SU-DHL-6 (cell line): ENCODE data around the gene CDK18.

ENCODE experiments used
- H2AFZ ChIP-seq: fragments of 200-600 bp; sonication (generic); 2 replicates; pipeline ENCODE4 v1.6.1; 2014; ENCODE audit warnings: low read depth, mild to moderate bottlenecking, moderate library complexity, mixed read lengths, antibody characterized with exemption, low read length; ENCODE audit not compliant: severe bottlenecking
- H3F3A ChIP-seq: fragments of 200-600 bp; shearing (Covaris generic); 2 replicates; pipeline ENCODE4 v1.6.0; 2016; ENCODE audit warnings: antibody characterized with exemption, mild to moderate bottlenecking; ENCODE audit not compliant: insufficient read depth
- H3K27ac ChIP-seq: fragments of 200-600 bp; sonication (generic); 2 replicates; pipeline ENCODE4 v1.5.1; 2016; ENCODE audit warnings: low read depth, mild to moderate bottlenecking, low read length, moderate library complexity, mixed read lengths
- H3K27me3 ChIP-seq: fragments of 200-600 bp; sonication (generic), shearing (Covaris generic); 2 replicates; pipeline ENCODE4 v1.6.0; 2014; ENCODE audit warnings: mild to moderate bottlenecking, low read length
- H3K36me3 ChIP-seq: fragments of 200-600 bp; sonication (generic); 2 replicates; pipeline ENCODE4 v1.6.1; 2014; ENCODE audit warnings: mild to moderate bottlenecking, low read length, mixed read lengths
- H3K4me2 ChIP-seq: fragments of 300-600, 200-600 bp; shearing (Covaris generic), sonication (generic); 2 replicates; pipeline ENCODE4 v1.6.0; 2014; ENCODE audit warnings: low read length, low read depth, mild to moderate bottlenecking; ENCODE audit not compliant: poor library complexity, severe bottlenecking
- H3K4me3 ChIP-seq: fragments of 200-600 bp; sonication (generic); 2 replicates; pipeline ENCODE4 v1.5.1; 2014; ENCODE audit warnings: antibody characterized with exemption, low read length, mild to moderate bottlenecking, mixed read lengths; ENCODE audit not compliant: insufficient read depth, poor library complexity, severe bottlenecking
- H3K79me2 ChIP-seq: fragments of 200-600 bp; sonication (generic); 2 replicates; pipeline ENCODE4 v1.6.1; 2014; ENCODE audit warnings: mild to moderate bottlenecking, low read length, moderate library complexity; ENCODE audit not compliant: insufficient read depth
- H3K9ac ChIP-seq: fragments of 200-600 bp; sonication (generic); 2 replicates; pipeline ENCODE4 v1.7.0; 2014; ENCODE audit warnings: mild to moderate bottlenecking, low read length
- H3K9me2 ChIP-seq: fragments of 200-600 bp; sonication (generic); replicated peaks from 2 replicates; pipeline ENCODE4 v1.6.1; 2014; ENCODE audit warnings: low read length; ENCODE audit not compliant: insufficient read depth
- H3K9me3 ChIP-seq: fragments of 200-600 bp; sonication (generic); 2 replicates; pipeline ENCODE4 v1.6.1; 2014; ENCODE audit warnings: low read length, mixed read lengths; ENCODE audit not compliant: insufficient read depth
- H4K20me1 ChIP-seq: fragments of 200-600 bp; sonication (generic); 2 replicates; pipeline ENCODE4 v1.6.1; 2014; ENCODE audit warnings: low read depth, mild to moderate bottlenecking, antibody characterized with exemption, low read length, moderate library complexity, mixed read lengths
- EZH2phosphoT487 ChIP-seq: fragments of 200-600 bp; sonication (generic), shearing (Covaris generic); conservative IDR thresholded peaks from 2 replicates; pipeline ENCODE4 v1.6.1; 2018; ENCODE audit warnings: mild to moderate bottlenecking, antibody characterized with exemption, low read length, moderate library complexity, mixed read lengths
- TF ChIP-seq, protein P1 (sequence below): fragments of 200-600 bp; sonication (generic); IDR thresholded peaks from one replicate; pipeline ENCODE4 v1.5.1; 2017; ENCODE audit warnings: antibody characterized with exemption, mild to moderate bottlenecking, low read length, moderate library complexity; ENCODE audit not compliant: insufficient read depth, poor library complexity, severe bottlenecking

The CDK18 gene

DNA sequence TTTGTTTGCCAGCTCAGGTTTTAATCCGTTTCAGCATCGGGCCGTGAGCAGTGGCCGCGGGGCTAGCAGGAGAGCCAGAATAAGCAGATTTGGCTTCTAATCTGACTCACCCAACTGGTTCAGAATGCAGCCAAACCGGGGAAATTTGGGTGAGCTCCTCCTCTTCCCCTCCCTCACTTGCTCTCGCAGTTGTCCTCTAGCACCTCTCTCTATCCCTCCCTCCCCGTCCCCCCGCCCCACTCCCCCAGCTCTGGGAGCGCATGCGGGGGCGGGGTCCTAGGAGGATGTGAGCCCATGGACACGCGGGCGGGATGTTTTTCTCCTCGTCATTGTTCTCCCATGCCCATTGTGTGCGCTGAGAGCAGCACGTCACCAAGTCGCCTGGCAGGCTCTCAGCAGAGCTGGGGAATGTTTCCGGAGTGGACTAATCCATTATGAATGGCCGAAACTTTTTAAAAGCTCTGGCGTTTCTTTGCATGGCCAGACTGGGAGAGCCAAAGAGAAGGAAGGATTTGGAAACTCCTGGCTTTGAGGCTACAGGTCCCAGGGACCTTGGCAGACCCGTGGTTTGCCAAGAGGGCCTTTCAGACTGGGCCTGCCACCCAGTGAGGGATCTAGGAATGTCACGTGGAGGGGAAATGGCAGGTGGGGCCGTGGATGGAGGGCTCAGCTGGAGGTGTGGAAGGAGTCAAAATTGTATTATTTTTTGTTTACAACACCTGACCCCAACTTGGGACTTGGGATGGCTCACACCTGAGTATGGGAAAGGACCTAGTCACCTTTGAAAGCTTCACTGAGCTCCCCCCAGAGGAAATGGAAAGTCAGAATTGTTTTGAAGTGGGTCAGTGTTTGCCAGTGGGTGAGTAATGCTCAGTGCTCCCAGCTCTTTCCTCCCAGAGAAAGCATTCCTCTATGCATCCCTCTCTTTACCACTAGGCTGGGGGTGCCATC lies 39.2 kb downstream of the CDK18 start:
- H2AFZ ChIP-seq = no peak overlapping the region
- no peak overlapping the region for H3K4me3 ChIP-seq
- no peaks in the 10 kb centered on the region for H3K9me3 ChIP-seq
- no peaks in the 10 kb centered on the region for H3F3A ChIP-seq
- H3K79me2 ChIP-seq = no peaks in the 10 kb centered on the region
- no peak for TF ChIP-seq EZH2phosphoT487
- TF ChIP-seq, protein P1, sequence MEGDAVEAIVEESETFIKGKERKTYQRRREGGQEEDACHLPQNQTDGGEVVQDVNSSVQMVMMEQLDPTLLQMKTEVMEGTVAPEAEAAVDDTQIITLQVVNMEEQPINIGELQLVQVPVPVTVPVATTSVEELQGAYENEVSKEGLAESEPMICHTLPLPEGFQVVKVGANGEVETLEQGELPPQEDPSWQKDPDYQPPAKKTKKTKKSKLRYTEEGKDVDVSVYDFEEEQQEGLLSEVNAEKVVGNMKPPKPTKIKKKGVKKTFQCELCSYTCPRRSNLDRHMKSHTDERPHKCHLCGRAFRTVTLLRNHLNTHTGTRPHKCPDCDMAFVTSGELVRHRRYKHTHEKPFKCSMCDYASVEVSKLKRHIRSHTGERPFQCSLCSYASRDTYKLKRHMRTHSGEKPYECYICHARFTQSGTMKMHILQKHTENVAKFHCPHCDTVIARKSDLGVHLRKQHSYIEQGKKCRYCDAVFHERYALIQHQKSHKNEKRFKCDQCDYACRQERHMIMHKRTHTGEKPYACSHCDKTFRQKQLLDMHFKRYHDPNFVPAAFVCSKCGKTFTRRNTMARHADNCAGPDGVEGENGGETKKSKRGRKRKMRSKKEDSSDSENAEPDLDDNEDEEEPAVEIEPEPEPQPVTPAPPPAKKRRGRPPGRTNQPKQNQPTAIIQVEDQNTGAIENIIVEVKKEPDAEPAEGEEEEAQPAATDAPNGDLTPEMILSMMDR = no peak
- H4K20me1 ChIP-seq = no peaks in the 10 kb centered on the region
- no peaks in the 10 kb centered on the region for H3K9me2 ChIP-seq
- no peak overlapping the region for H3K9ac ChIP-seq
- H3K4me2 ChIP-seq = no peak overlapping the region
- H3K27ac ChIP-seq = no peak overlapping the region
- H3K36me3 ChIP-seq = no peaks in the 10 kb centered on the region
- H3K27me3 ChIP-seq = no peaks in the 10 kb centered on the region

- H3K4me2 ChIP-seq = no peak overlapping the region
- H3K9me2 ChIP-seq = no peaks in the 10 kb centered on the region
- no peaks in the 10 kb centered on the region for H3K36me3 ChIP-seq
- no peak overlapping the region for H3K4me3 ChIP-seq
- no peaks in the 10 kb centered on the region for H4K20me1 ChIP-seq
- no peaks in the 10 kb centered on the region for H3K9me3 ChIP-seq
- TF ChIP-seq, protein P1 = no peak
- no peak for TF ChIP-seq EZH2phosphoT487
- no peaks in the 10 kb centered on the region for H3K79me2 ChIP-seq
- H3K27me3 ChIP-seq = no peaks in the 10 kb centered on the region
- H3K9ac ChIP-seq = no peak overlapping the region
- no peak overlapping the region for H2AFZ ChIP-seq
- H3F3A ChIP-seq = no peaks in the 10 kb centered on the region
- H3K27ac ChIP-seq = no peak overlapping the region
These were observed 40.8 kb downstream of the CDK18 start for GRCh38 chr1:205545001-205545919.

DNA sequence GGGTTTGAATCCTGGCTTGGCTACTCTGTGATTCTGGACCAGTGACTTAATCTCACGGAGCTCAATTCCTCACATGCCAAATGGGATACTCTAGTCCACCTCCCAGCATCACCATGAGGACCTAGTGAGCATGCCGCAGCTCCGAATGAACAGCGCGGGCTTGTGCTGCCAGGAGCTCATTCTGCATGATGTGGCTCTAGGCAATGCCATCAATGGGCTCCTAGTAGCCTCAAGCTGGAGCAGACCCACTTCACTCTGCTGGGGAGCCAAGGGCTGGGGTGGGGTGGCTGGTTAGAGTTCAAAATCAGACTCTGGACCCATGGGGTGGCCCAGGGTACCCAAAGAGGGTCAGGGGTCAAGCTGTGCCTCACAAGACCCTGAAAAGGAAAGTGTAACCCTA lies 41.5 kb downstream of the CDK18 start:
- Histone ChIP-seq H3K36me3 (no peaks in the 10 kb centered on the region), H3K4me3 (no peak overlapping the region), H3K27me3 (no peaks in the 10 kb centered on the region), H3K9me3 (no peaks in the 10 kb centered on the region), H3K4me2 (no peak overlapping the region), H3K27ac (no peak overlapping the region), H3K9me2 (no peaks in the 10 kb centered on the region), H4K20me1 (no peaks in the 10 kb centered on the region), H2AFZ (no peak overlapping the region), H3F3A (no peaks in the 10 kb centered on the region), H3K9ac (no peak overlapping the region), H3K79me2 (no peaks in the 10 kb centered on the region)
- TF ChIP-seq, protein P1 = no peak
- no peak for TF ChIP-seq EZH2phosphoT487
